Adrenal gland (tissue), 5 donors: ENCODE measurements around the gene SMPX.

Experiments used
- POLR2A ChIP-seq, 2 donors: fragments of 450-650 bp; IDR thresholded peaks; one replicate each; pipeline ENCODE4 v1.6.1; 2017; ENCODE audit warnings: antibody characterized with exemption in 2 of 2, mild to moderate bottlenecking in 2 of 2, moderate library complexity in 1 of 2
- TF ChIP-seq, protein P1 (sequence below), 6 experiments: fragments of 450-650 bp in 4 of 6; fragments of 200-600 bp in 2 of 6; sonication (generic) in 1 of 6; IDR thresholded peaks; 1 replicate in 5 of 6; 2 replicates in 1 of 6; pipeline versions ENCODE4 v1.5.1 to v1.8.0; 2016 to 2021; ENCODE audit warnings: antibody characterized with exemption in 6 of 6, mild to moderate bottlenecking in 2 of 6, moderate library complexity in 1 of 6
- donor health status: DM: no; HTN: no; CAD: no.

DNA sequence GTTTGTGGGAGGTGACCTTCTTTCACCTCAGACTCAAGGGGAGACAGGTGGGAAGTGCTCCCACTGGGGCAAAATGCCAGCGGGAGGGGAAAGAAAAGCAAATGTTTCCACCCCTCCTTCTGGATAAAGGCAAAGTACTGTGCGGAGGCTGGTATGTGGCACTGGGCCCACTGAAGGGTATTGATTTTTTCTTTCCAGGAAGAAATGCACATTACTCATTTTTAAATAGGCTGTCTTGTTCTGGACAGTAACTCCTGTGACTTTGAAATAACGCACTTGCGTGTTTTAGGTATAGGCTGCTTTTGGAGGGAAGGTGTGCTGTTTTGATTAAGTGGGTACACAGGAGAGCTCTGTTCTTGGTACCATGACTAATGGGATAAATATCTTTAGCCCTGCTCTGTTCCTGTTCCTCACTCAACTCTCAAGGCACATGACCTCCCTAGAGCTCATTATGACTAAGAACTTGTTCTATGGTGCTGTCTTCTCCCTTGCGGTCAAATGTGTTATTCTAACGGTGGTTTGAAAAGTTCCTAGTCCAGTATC lies 40.8 kb upstream of the SMPX start:
- TF ChIP-seq, protein P1, sequence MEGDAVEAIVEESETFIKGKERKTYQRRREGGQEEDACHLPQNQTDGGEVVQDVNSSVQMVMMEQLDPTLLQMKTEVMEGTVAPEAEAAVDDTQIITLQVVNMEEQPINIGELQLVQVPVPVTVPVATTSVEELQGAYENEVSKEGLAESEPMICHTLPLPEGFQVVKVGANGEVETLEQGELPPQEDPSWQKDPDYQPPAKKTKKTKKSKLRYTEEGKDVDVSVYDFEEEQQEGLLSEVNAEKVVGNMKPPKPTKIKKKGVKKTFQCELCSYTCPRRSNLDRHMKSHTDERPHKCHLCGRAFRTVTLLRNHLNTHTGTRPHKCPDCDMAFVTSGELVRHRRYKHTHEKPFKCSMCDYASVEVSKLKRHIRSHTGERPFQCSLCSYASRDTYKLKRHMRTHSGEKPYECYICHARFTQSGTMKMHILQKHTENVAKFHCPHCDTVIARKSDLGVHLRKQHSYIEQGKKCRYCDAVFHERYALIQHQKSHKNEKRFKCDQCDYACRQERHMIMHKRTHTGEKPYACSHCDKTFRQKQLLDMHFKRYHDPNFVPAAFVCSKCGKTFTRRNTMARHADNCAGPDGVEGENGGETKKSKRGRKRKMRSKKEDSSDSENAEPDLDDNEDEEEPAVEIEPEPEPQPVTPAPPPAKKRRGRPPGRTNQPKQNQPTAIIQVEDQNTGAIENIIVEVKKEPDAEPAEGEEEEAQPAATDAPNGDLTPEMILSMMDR (IDR thresholded peaks at IDR 0.05), result no peak
- no peak for TF ChIP-seq POLR2A (IDR thresholded peaks at IDR 0.05)
